Naive B cell (primary cell): ENCODE measurements around the gene UBE2Z. TPM values are rescaled to one million over a fixed set of nuclear protein-coding genes. Genes with fewer than 3 reads are reported as not detected.

Source experiments
- ATAC-seq, 2 donors: fragments of 150-1000 bp; cut with Tn5 transposase; 2 replicates each; pipeline ENCODE4 v1.10.0; 2021; ENCODE audit warnings: low read depth in 2 of 2, mild to moderate bottlenecking in 2 of 2, moderate library complexity in 2 of 2
- DNase-seq: peaks from one replicate; pipeline ENCODE4 v3.0.0; 2022
- H3K27ac Mint-ChIP-seq, 6 donors: one replicate each; pipeline ENCODE4 v1.8.0; 2020 to 2022; ENCODE audit warnings: mild to moderate bottlenecking in 6 of 6, mixed read lengths in 6 of 6, moderate library complexity in 5 of 6, inconsistent platforms in 2 of 6
- H3K27me3 Mint-ChIP-seq, 3 donors: one replicate each; pipeline ENCODE4 v1.8.0; 2021 to 2022; ENCODE audit warnings: mixed read lengths in 3 of 3, mild to moderate bottlenecking in 1 of 3
- H3K36me3 Mint-ChIP-seq, 2 donors: one replicate each; pipeline ENCODE4 v1.8.0; 2020 to 2022; ENCODE audit warnings: mixed read lengths in 2 of 2, inconsistent platforms in 1 of 2, mild to moderate bottlenecking in 1 of 2
- H3K4me1 Mint-ChIP-seq, 3 donors: one replicate each; pipeline ENCODE4 v1.8.0; 2020 to 2022; ENCODE audit warnings: mixed read lengths in 3 of 3, inconsistent platforms in 1 of 3, mild to moderate bottlenecking in 1 of 3, moderate library complexity in 1 of 3
- H3K4me3 Mint-ChIP-seq, 8 donors: one replicate each; pipeline ENCODE4 v1.8.0; 2020 to 2022; ENCODE audit warnings: mild to moderate bottlenecking in 8 of 8, mixed read lengths in 8 of 8, moderate library complexity in 8 of 8, inconsistent platforms in 2 of 8
- H3K9me3 Mint-ChIP-seq, 7 donors: one replicate each; pipeline ENCODE4 v1.8.0; 2020 to 2022; ENCODE audit warnings: mixed read lengths in 7 of 7, mild to moderate bottlenecking in 5 of 7, inconsistent platforms in 2 of 7, moderate library complexity in 1 of 7
- polyA plus RNA-seq, 6 donors: library from polyadenylated mRNA; unstranded; fragments of 300-500 nt; fragmentation: Illumina TruSeq; gene quantifications; one replicate each; pipeline ENCODE4 v1.2.3, GENCODE V29; 2021; ENCODE audit warnings: low read depth in 6 of 6

UBE2Z gene
- polyA plus RNA-seq, 6 donors from 2014 or later, result 75.2 to 89.3 (median 76.9) TPM

GRCh38 chr17:48910370-48910769 is 2.2 kb downstream of the UBE2Z start:
- DNase-seq, result no peak
- peaks cover 51 to 75% (median 63%) of the 10 kb centered on the region in 3 donors for H3K4me1 Mint-ChIP-seq
- peaks cover 11 to 21% of the 10 kb centered on the region in 2 donors for H3K36me3 Mint-ChIP-seq
- peak overlapping the region in 7 of 8 donors; percentile 49 to 97 (median 90) for H3K4me3 Mint-ChIP-seq
- H3K27me3 Mint-ChIP-seq, result no peaks in the 10 kb centered on the region
- peak overlapping the region in 5 of 6 donors; percentile 47 to 94 (median 73) for H3K27ac Mint-ChIP-seq
- no peaks in the 10 kb centered on the region for H3K9me3 Mint-ChIP-seq
- no peak for ATAC-seq

GRCh38 chr17:48912476-48912875 is 4.3 kb downstream of the UBE2Z start:
- Mint-ChIP-seq H3K9me3 (no peaks in the 10 kb centered on the region), H3K36me3 (peaks cover 21% of the 10 kb centered on the region in 2 donors), H3K27ac (peak overlapping the region in 2 of 6 donors; percentile 9 to 24), H3K4me3 (peak overlapping the region in 1 of 8 donors; percentile 7), H3K27me3 (no peaks in the 10 kb centered on the region), H3K4me1 (peaks cover 58 to 79% (median 71%) of the 10 kb centered on the region in 3 donors)
- DNase-seq (no peak), ATAC-seq (no peak)

- peak overlapping the region; percentile 50 to 95 (median 90) for H3K27ac Mint-ChIP-seq
- H3K9me3 Mint-ChIP-seq, result no peaks in the 10 kb centered on the region
- ATAC-seq (peak; percentile 91 to 94), DNase-seq (peak; percentile 17)
- H3K4me3 Mint-ChIP-seq, result peak overlapping the region in 4 of 8 donors; percentile 4 to 76 (median 32)
- H3K36me3 Mint-ChIP-seq, result peaks cover 22 to 23% of the 10 kb centered on the region in 2 donors
- no peaks in the 10 kb centered on the region for H3K27me3 Mint-ChIP-seq
- peaks cover 35 to 57% (median 45%) of the 10 kb centered on the region in 3 donors for H3K4me1 Mint-ChIP-seq
Measured at GRCh38 chr17:48915459-48916282, 7.5 kb downstream of the UBE2Z start.

GRCh38 chr17:48925251-48925990 is 17.2 kb downstream of the UBE2Z start:
- DNase-seq (no peak), ATAC-seq (no peak)
- Mint-ChIP-seq H3K36me3 (peaks cover 11 to 29% of the 10 kb centered on the region in 2 donors), H3K4me1 (peaks cover 10 to 22% (median 13%) of the 10 kb centered on the region in 3 donors), H3K27me3 (no peaks in the 10 kb centered on the region), H3K4me3 (no peak overlapping the region), H3K27ac (peak overlapping the region in 3 of 6 donors; percentile 5 to 52 (median 29)), H3K9me3 (no peaks in the 10 kb centered on the region)

GRCh38 chr17:48925991-48926342 is 17.8 kb downstream of the UBE2Z start:
- Mint-ChIP-seq H3K36me3 (peaks cover 11 to 25% of the 10 kb centered on the region in 2 donors), H3K9me3 (no peaks in the 10 kb centered on the region), H3K4me3 (no peak overlapping the region), H3K4me1 (peaks cover 10 to 19% (median 13%) of the 10 kb centered on the region in 3 donors), H3K27ac (peak overlapping the region in 2 of 6 donors; percentile 5 to 29), H3K27me3 (no peaks in the 10 kb centered on the region)
- no peak for DNase-seq
- ATAC-seq, result no peak

- ATAC-seq, result no peak
- Mint-ChIP-seq H3K27ac (peak overlapping the region in 3 of 6 donors; percentile 35 to 74 (median 68)), H3K4me3 (no peak overlapping the region), H3K4me1 (peaks cover 10 to 18% (median 13%) of the 10 kb centered on the region in 3 donors), H3K9me3 (no peaks in the 10 kb centered on the region), H3K27me3 (no peaks in the 10 kb centered on the region), H3K36me3 (peaks cover 15 to 24% of the 10 kb centered on the region in 2 donors)
- no peak for DNase-seq
Measured at GRCh38 chr17:48927978-48928745, 20.0 kb downstream of the UBE2Z start.

GRCh38 chr17:48928876-48929811 is 20.9 kb downstream of the UBE2Z start:
- no peak for DNase-seq
- H3K4me1 Mint-ChIP-seq, result peaks cover 10 to 18% (median 13%) of the 10 kb centered on the region in 3 donors
- H3K4me3 Mint-ChIP-seq, result peak overlapping the region in 2 of 8 donors; percentile 17 to 61
- H3K27me3 Mint-ChIP-seq, result no peaks in the 10 kb centered on the region
- H3K27ac Mint-ChIP-seq, result peak overlapping the region in 5 of 6 donors; percentile 25 to 76 (median 48)
- peaks cover 15 to 24% of the 10 kb centered on the region in 2 donors for H3K36me3 Mint-ChIP-seq
- no peaks in the 10 kb centered on the region for H3K9me3 Mint-ChIP-seq
- no peak for ATAC-seq

- no peaks in the 10 kb centered on the region for H3K9me3 Mint-ChIP-seq
- peaks cover 10 to 18% (median 13%) of the 10 kb centered on the region in 3 donors for H3K4me1 Mint-ChIP-seq
- peaks cover 15 to 24% of the 10 kb centered on the region in 2 donors for H3K36me3 Mint-ChIP-seq
- ATAC-seq (no peak), DNase-seq (no peak)
- H3K4me3 Mint-ChIP-seq, result no peak overlapping the region
- peak overlapping the region in 4 of 6 donors; percentile 21 to 65 (median 28) for H3K27ac Mint-ChIP-seq
- no peaks in the 10 kb centered on the region for H3K27me3 Mint-ChIP-seq
Measured at GRCh38 chr17:48929812-48930165, 21.6 kb downstream of the UBE2Z start.

- no peaks in the 10 kb centered on the region for H3K27me3 Mint-ChIP-seq
- H3K9me3 Mint-ChIP-seq, result no peaks in the 10 kb centered on the region
- no peak for ATAC-seq
- H3K4me3 Mint-ChIP-seq, result no peak overlapping the region
- no peak for DNase-seq
- H3K27ac Mint-ChIP-seq, result peak overlapping the region in 3 of 6 donors; percentile 21 to 44 (median 42)
- H3K4me1 Mint-ChIP-seq, result peaks cover 10 to 18% (median 13%) of the 10 kb centered on the region in 3 donors
- H3K36me3 Mint-ChIP-seq, result peaks cover 15 to 24% of the 10 kb centered on the region in 2 donors
Measured at GRCh38 chr17:48930435-48930873, 22.2 kb downstream of the UBE2Z start.

GRCh38 chr17:48933035-48933434 is 24.8 kb downstream of the UBE2Z start:
- DNase-seq (no peak), ATAC-seq (no peak)
- Mint-ChIP-seq H3K27me3 (no peaks in the 10 kb centered on the region), H3K4me1 (peaks cover 4 to 17% (median 10%) of the 10 kb centered on the region in 3 donors), H3K4me3 (no peak overlapping the region), H3K27ac (peak overlapping the region in 2 of 6 donors; percentile 50 to 54), H3K9me3 (no peaks in the 10 kb centered on the region), H3K36me3 (peaks cover 18 to 26% of the 10 kb centered on the region in 2 donors)

- peak; percentile 90 for DNase-seq
- ATAC-seq, result peak; percentile 97
- H3K36me3 Mint-ChIP-seq, result peaks cover 6 to 8% of the 10 kb centered on the region in 2 donors
- peaks cover 0 to 5% (median 0%) of the 10 kb centered on the region in 7 donors for H3K9me3 Mint-ChIP-seq
- peak within 1 kb of the TSS; percentile 94 to 98 (median 96) for H3K27ac Mint-ChIP-seq
- H3K27me3 Mint-ChIP-seq, result peaks cover 0 to 9% (median 6%) of the 10 kb centered on the region in 3 donors
- H3K4me1 Mint-ChIP-seq, result peaks cover 8 to 28% (median 12%) of the 10 kb centered on the region in 3 donors
- H3K4me3 Mint-ChIP-seq, result peak within 1 kb of the TSS; percentile 93 to 98 (median 96)
Measured at GRCh38 chr17:48944515-48945260, 36.5 kb downstream of the UBE2Z start, which contains the start of gene SNF8. TSS of gene SNF8 (minus strand) at chr17:48944842. CDS start at chr17:48944734, 108 bp downstream.
